ENCODE results near the gene HEPN1. TPM values are rescaled to one million over a fixed set of nuclear protein-coding genes. Genes with fewer than 3 reads are reported as not detected.

The HEPN1 gene
- not detected in 2 replicates for total RNA-seq (2013; cell fraction: nucleolus; rRNA removed)
- total RNA-seq (2014; rRNA removed) (not detected in 2 replicates), total RNA-seq (2014; rRNA removed; fragmentation: Illumina TruSeq; extraction: Trizol) (not detected in 2 replicates), total RNA-seq (2021) (not detected in 2 replicates), polyA plus RNA-seq (2011; rRNA removed) (not detected in 2 replicates), polyA plus RNA-seq (2014; fragmentation: Illumina TruSeq; extraction: Trizol) (not detected in 2 replicates), polyA plus RNA-seq (2014; fragmentation: Nextera tagmentation; extraction: Ambion mirVana) (not detected), polyA plus RNA-seq (2014; rRNA removed) (not detected in 2 replicates), polyA plus RNA-seq (2016; fragmentation: Nextera tagmentation; extraction: Ambion mirVana) (not detected), polyA minus RNA-seq (2011; rRNA and poly(A)+ RNA removed) (not detected in 2 replicates), Bru-seq, nascent RNA (not detected), BruChase-seq, experiment 1, labeled RNA remaining after a 6-hour chase (not detected), BruChase-seq, experiment 2, labeled RNA remaining after a 2-hour chase (not detected)
- polyA plus RNA-seq (2011; ENCODE audit: low read depth) = not detected
- not detected in 2 replicates for polyA plus RNA-seq (2011; cell fraction: cytosol; rRNA removed)
- not detected in 2 replicates for polyA plus RNA-seq (2011; cell fraction: nucleus; rRNA removed)
- not detected in 2 replicates for polyA plus RNA-seq (2012)
- not detected in 2 replicates for polyA minus RNA-seq (2011; cell fraction: cytosol; rRNA and poly(A)+ RNA removed)
- not detected in 2 replicates for polyA minus RNA-seq (2011; cell fraction: nucleus; rRNA and poly(A)+ RNA removed)
- long read RNA-seq, experiment 1 = 0 reads
- long read RNA-seq, experiment 2 = 0 reads

DNA sequence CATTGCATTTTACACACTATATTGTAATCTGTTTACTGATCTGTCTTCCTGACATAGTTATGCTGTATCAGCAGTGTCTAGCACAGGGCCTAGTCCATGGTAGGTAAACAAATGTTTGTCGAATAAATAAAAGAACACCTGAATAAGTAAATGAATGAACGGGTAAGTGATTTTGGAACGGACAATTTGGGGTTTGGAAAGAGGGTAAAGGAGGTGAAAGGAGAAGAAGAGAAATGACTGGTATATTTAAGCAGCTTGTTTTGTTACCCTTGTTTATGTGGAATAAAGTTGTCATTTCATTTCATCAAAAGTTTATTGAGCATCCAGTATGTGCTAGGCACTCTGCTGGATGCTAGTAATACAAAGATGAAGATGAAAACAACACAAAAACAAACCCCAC lies at the start of gene HEPN1:
Gene HEPN1, plus strand, starts transcription at position 301 of the 400 bp plus-strand sequence.
- no peak within 1 kb of the TSS for H3K4me3 ChIP-seq
- ChIA-PET SMC1A (ENCODE audit: uncharacterized antibody, unreplicated experiment) (no interaction called here), CTCF (no interaction called here), POLR2A (no interaction called here), RAD21 (ENCODE audit: unreplicated experiment) (no interaction called here)
- H3K27me3 ChIP-seq (replicated peaks in 1 of 2; ENCODE audit: control insufficient read depth in 2 of 2, insufficient read depth in 2 of 2, low read length in 1 of 2) = peaks cover 0 to 2% of the 10 kb centered on the region in 2 experiments; a peak in 1 of 4 replicates
- H3K9ac ChIP-seq (ENCODE audit: control insufficient read depth, insufficient read depth, low read length) = no peak within 1 kb of the TSS
- H3K27ac ChIP-seq (ENCODE audit: control insufficient read depth, insufficient read depth) = no peak within 1 kb of the TSS
- no peaks in the 10 kb centered on the region for H4K20me1 ChIP-seq (ENCODE audit: control insufficient read depth, insufficient read depth)
- DNase-seq (ENCODE audit: low read depth, low spot score) (no peak), ATAC-seq (no peak), FAIRE-seq (no peak)
- TF ChIP-seq RBBP5 (conservative IDR thresholded peaks at IDR 0.05) (no peak), ZSCAN29 (IDR thresholded peaks at IDR 0.05) (no peak)
- TF ChIP-seq, protein P1, sequence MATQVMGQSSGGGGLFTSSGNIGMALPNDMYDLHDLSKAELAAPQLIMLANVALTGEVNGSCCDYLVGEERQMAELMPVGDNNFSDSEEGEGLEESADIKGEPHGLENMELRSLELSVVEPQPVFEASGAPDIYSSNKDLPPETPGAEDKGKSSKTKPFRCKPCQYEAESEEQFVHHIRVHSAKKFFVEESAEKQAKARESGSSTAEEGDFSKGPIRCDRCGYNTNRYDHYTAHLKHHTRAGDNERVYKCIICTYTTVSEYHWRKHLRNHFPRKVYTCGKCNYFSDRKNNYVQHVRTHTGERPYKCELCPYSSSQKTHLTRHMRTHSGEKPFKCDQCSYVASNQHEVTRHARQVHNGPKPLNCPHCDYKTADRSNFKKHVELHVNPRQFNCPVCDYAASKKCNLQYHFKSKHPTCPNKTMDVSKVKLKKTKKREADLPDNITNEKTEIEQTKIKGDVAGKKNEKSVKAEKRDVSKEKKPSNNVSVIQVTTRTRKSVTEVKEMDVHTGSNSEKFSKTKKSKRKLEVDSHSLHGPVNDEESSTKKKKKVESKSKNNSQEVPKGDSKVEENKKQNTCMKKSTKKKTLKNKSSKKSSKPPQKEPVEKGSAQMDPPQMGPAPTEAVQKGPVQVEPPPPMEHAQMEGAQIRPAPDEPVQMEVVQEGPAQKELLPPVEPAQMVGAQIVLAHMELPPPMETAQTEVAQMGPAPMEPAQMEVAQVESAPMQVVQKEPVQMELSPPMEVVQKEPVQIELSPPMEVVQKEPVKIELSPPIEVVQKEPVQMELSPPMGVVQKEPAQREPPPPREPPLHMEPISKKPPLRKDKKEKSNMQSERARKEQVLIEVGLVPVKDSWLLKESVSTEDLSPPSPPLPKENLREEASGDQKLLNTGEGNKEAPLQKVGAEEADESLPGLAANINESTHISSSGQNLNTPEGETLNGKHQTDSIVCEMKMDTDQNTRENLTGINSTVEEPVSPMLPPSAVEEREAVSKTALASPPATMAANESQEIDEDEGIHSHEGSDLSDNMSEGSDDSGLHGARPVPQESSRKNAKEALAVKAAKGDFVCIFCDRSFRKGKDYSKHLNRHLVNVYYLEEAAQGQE (IDR thresholded peaks at IDR 0.05; ENCODE audit: low read depth, low read length) = no peak
- 6% methylated on average over 3 of the region's 3 CpGs for WGBS (ENCODE audit: insufficient coverage, insufficient replicate concordance, low lambda C conversion rate, missing lambda C conversion rate)
- intact Hi-C loops (cut with micrococcal nuclease; ENCODE audit: unreplicated experiment) = no loop called here
- no peak within 1 kb of the TSS for H2AFZ ChIP-seq (ENCODE audit: control insufficient read depth, low read depth, low read length)
- in situ Hi-C loops (cut with MboI) = no loop called here
- no peaks in the 10 kb centered on the region for H3K36me3 ChIP-seq (ENCODE audit: control insufficient read depth in 2 of 2, insufficient read depth in 2 of 2, low read length in 1 of 2)
- H3K4me2 ChIP-seq (ENCODE audit: control insufficient read depth, insufficient read depth) = no peak within 1 kb of the TSS
- H3K79me2 ChIP-seq (ENCODE audit: control insufficient read depth, insufficient read depth, low read length) = no peaks in the 10 kb centered on the region
- H3K9me3 ChIP-seq (replicated peaks; ENCODE audit: control insufficient read depth, insufficient read depth, low read length) = no peaks in the 10 kb centered on the region
- BruUV-seq (replicated peaks) = no TSS peak
- H3K4me1 ChIP-seq (ENCODE audit: control insufficient read depth, insufficient read depth, low read length) = no peaks in the 10 kb centered on the region

Data from GM12878 (cell line).